Ishikawa (cell line): Measurements from ENCODE around the gene LAMC1.

Experiments
- CEBPB ChIP-seq: IDR thresholded peaks from 2 replicates; pipeline ENCODE4 v1.6.1; 2012
- CREB1 ChIP-seq: IDR thresholded peaks from 2 replicates; pipeline ENCODE4 v1.6.1; 2012; ENCODE audit warnings: low read depth
- EGR1 ChIP-seq: IDR thresholded peaks from 2 replicates; pipeline ENCODE4 v1.6.1; 2012
- EP300 ChIP-seq: IDR thresholded peaks from 2 replicates; pipeline ENCODE4 v1.6.1; 2012; ENCODE audit warnings: borderline replicate concordance
- FOXM1 ChIP-seq: IDR thresholded peaks from 2 replicates; pipeline ENCODE4 v1.6.1; 2012; ENCODE audit warnings: low read depth, borderline replicate concordance
- MAX ChIP-seq: IDR thresholded peaks from 2 replicates; pipeline ENCODE4 v1.6.1; 2012
- NFIC ChIP-seq: IDR thresholded peaks from 2 replicates; pipeline ENCODE4 v1.6.1; 2012
- RAD21 ChIP-seq: IDR thresholded peaks from 2 replicates; pipeline ENCODE4 v1.6.1; 2012; ENCODE audit warnings: low read depth
- REST ChIP-seq: IDR thresholded peaks from 2 replicates; pipeline ENCODE4 v1.6.1; 2012; ENCODE audit warnings: low read depth, mild to moderate bottlenecking
- TAF1 ChIP-seq: IDR thresholded peaks from 2 replicates; pipeline ENCODE4 v1.6.1; 2012; ENCODE audit warnings: low read depth, mild to moderate bottlenecking
- TCF12 ChIP-seq: IDR thresholded peaks from 2 replicates; pipeline ENCODE4 v1.6.1; 2012; ENCODE audit warnings: low read depth
- TEAD4 ChIP-seq: IDR thresholded peaks from 2 replicates; pipeline ENCODE4 v1.6.1; 2012
- USF1 ChIP-seq: IDR thresholded peaks from 2 replicates; pipeline ENCODE4 v1.6.1; 2012
- YY1 ChIP-seq: IDR thresholded peaks from 2 replicates; pipeline ENCODE4 v1.6.1; 2012; ENCODE audit warnings: low read depth
- ZBTB7A ChIP-seq: IDR thresholded peaks from 2 replicates; pipeline ENCODE4 v1.6.1; 2012; ENCODE audit warnings: low read depth

LAMC1 gene

GRCh38 chr1:183034682-183035081 is 11.5 kb downstream of the LAMC1 start:
- TF ChIP-seq NFIC, result no peak
- TF ChIP-seq CEBPB, result no peak

GRCh38 chr1:183038333-183038866 is 15.2 kb downstream of the LAMC1 start:
- TF ChIP-seq MAX (no peak), TEAD4 (no peak), CEBPB (no peak), EGR1 (no peak)

- no peak for TF ChIP-seq REST
- no peak for TF ChIP-seq FOXM1
Measured at GRCh38 chr1:183038913-183039312, 15.7 kb downstream of the LAMC1 start.

GRCh38 chr1:183039330-183039729 is 16.1 kb downstream of the LAMC1 start:
- TF ChIP-seq TEAD4 (no peak), EP300 (no peak), TCF12 (no peak), NFIC (no peak), FOXM1 (no peak), EGR1 (no peak), RAD21 (no peak), USF1 (no peak), CEBPB (no peak), YY1 (no peak), TAF1 (no peak), CREB1 (no peak), ZBTB7A (no peak), MAX (no peak)

- no peak for TF ChIP-seq USF1
- no peak for TF ChIP-seq TEAD4
- no peak for TF ChIP-seq RAD21
- TF ChIP-seq NFIC, result no peak
- TF ChIP-seq TCF12, result no peak
- TF ChIP-seq EGR1, result no peak
- no peak for TF ChIP-seq FOXM1
- no peak for TF ChIP-seq MAX
Measured at GRCh38 chr1:183039985-183040447, 16.8 kb downstream of the LAMC1 start.

- TF ChIP-seq USF1, result no peak
- no peak for TF ChIP-seq EGR1
- no peak for TF ChIP-seq RAD21
- TF ChIP-seq CEBPB, result no peak
- TF ChIP-seq TAF1, result no peak
- no peak for TF ChIP-seq CREB1
- TF ChIP-seq NFIC, result no peak
Measured at GRCh38 chr1:183040547-183040971, 17.3 kb downstream of the LAMC1 start.

- TF ChIP-seq MAX (no peak), CEBPB (no peak), TCF12 (no peak), USF1 (no peak), TEAD4 (no peak), RAD21 (no peak), REST (no peak), EGR1 (no peak), YY1 (no peak), CREB1 (no peak), ZBTB7A (no peak)
Measured at GRCh38 chr1:183043254-183043653, 20.0 kb downstream of the LAMC1 start.
